DMS53 treated with DMSO at 0.1 percent for 48 hours (cell line): ENCODE measurements around the gene ERRFI1.

ENCODE experiments used
- DNase-seq: peaks from one replicate; lab custom pipeline; 2025; ENCODE audit not compliant: unreplicated experiment; lab: John Stamatoyannopoulos, UW

Gene ERRFI1

GRCh38 chr1:8004113-8004802 lies 21.9 kb downstream of the ERRFI1 start:
- no peak for DNase-seq

GRCh38 chr1:8003438-8004112 lies 22.5 kb downstream of the ERRFI1 start:
- no peak for DNase-seq

- DNase-seq = no peak
Observed at GRCh38 chr1:8002921-8003320, 23.2 kb downstream of the ERRFI1 start.

- no peak for DNase-seq
Observed at GRCh38 chr1:8002329-8002910, 23.7 kb downstream of the ERRFI1 start.

GRCh38 chr1:7995437-7995836 lies 30.7 kb downstream of the ERRFI1 start:
- DNase-seq = no peak

- DNase-seq = no peak
Observed at GRCh38 chr1:7994827-7995226, 31.3 kb downstream of the ERRFI1 start.

- no peak for DNase-seq
Observed at GRCh38 chr1:7993593-7994479, 32.3 kb downstream of the ERRFI1 start.

GRCh38 chr1:7992885-7993284 lies 33.2 kb downstream of the ERRFI1 start:
- DNase-seq = no peak

GRCh38 chr1:7991504-7992440 lies 34.3 kb downstream of the ERRFI1 start:
- no peak for DNase-seq

- DNase-seq = no peak
Observed at GRCh38 chr1:7989762-7990428, 36.2 kb downstream of the ERRFI1 start.

GRCh38 chr1:7988576-7988975 lies 37.5 kb downstream of the ERRFI1 start:
- no peak for DNase-seq

- no peak for DNase-seq
Observed at GRCh38 chr1:7987528-7987927, 38.6 kb downstream of the ERRFI1 start.

- DNase-seq = no peak
Observed at GRCh38 chr1:7985851-7986612, 40.1 kb downstream of the ERRFI1 start.

GRCh38 chr1:7984811-7985210 lies 41.3 kb downstream of the ERRFI1 start:
- DNase-seq = no peak

GRCh38 chr1:7983086-7983778 lies 42.9 kb downstream of the ERRFI1 start:
- DNase-seq = no peak

GRCh38 chr1:7980984-7981383 lies 45.1 kb downstream of the ERRFI1 start:
- no peak for DNase-seq

GRCh38 chr1:7975212-7975865 lies 50.8 kb downstream of the ERRFI1 start:
- DNase-seq = peak; percentile 80

- no peak for DNase-seq
Observed at GRCh38 chr1:7973086-7973485, 53.0 kb downstream of the ERRFI1 start.
